Spleen (tissue), 7 donors: Measurements from ENCODE around the gene WFDC1.

Source experiments
- CTCF ChIP-seq, 11 experiments: fragments of 200-600 bp in 7 of 11; fragments of 450-650 bp in 4 of 11; sonication (generic) in 4 of 11; IDR thresholded peaks in 8 of 11; conservative IDR thresholded peaks in 3 of 11; 1 replicate in 7 of 11; 2 replicates in 4 of 11; pipeline versions ENCODE4 v1.4.0 to v1.8.0; 2016 to 2021; ENCODE audit warnings: antibody characterized with exemption in 11 of 11, inconsistent platforms in 4 of 11, mild to moderate bottlenecking in 1 of 11
- POLR2A ChIP-seq, 3 donors: fragments of 450-650 bp; IDR thresholded peaks; one replicate each; pipeline ENCODE4 v1.5.1; 2017; ENCODE audit warnings: antibody characterized with exemption in 3 of 3, mild to moderate bottlenecking in 1 of 3
- POLR2AphosphoS5 ChIP-seq, 3 donors: sonication (generic); formaldehyde crosslinking; IDR thresholded peaks; one replicate each; pipeline ENCODE4 v1.5.1; 2017; ENCODE audit warnings: antibody characterized with exemption in 3 of 3
- donor health status: DM: no; HTN: no; CAD: no; lungs with moderate emphysema.
- donor health status: DM: no; HTN: no; CAD: no.
- donor health status: DM: no; HTN: no; CAD: no.

GRCh38 chr16:84362471-84362941 lies 67.8 kb downstream of the WFDC1 start:
- no peak for TF ChIP-seq CTCF (IDR thresholded peaks at IDR 0.05 in 8 of 11, conservative IDR thresholded peaks at IDR 0.05 in 3 of 11)
- no peak for TF ChIP-seq POLR2A (IDR thresholded peaks at IDR 0.05)
- no peak for TF ChIP-seq POLR2AphosphoS5 (IDR thresholded peaks at IDR 0.05)
